ENCODE measurements around the gene ZSWIM5. TPM values are rescaled to one million over a fixed set of nuclear protein-coding genes. Genes with fewer than 3 reads are reported as not detected.

ZSWIM5 gene
- total and polyA plus RNA-seq, 4 donors = 0.67 to 2.9 (median 1.3) TPM

GRCh38 chr1:45007311-45007710 is 199.1 kb downstream of the ZSWIM5 start:
- no peak for DNase-seq (ENCODE audit: low spot score)
- 89% methylated on average over 11 of the region's 11 CpGs for WGBS
- TF ChIP-seq HNF4G (IDR thresholded peaks at IDR 0.05) = no peak
- no peak for TF ChIP-seq YY1 (IDR thresholded peaks at IDR 0.05)
- no peak for TF ChIP-seq FOXA2 (IDR thresholded peaks at IDR 0.05)
- TF ChIP-seq GABPA (IDR thresholded peaks at IDR 0.05 in 1 of 2, conservative IDR thresholded peaks at IDR 0.05 in 1 of 2) = no peak
- TF ChIP-seq RAD21 (IDR thresholded peaks at IDR 0.05) = no peak
- no peak for TF ChIP-seq CTCF (IDR thresholded peaks at IDR 0.05; ENCODE audit: low read depth, low read length, missing input control)
- no peak for TF ChIP-seq FOXA1 (IDR thresholded peaks at IDR 0.05)
- no peak for TF ChIP-seq EGR1 (IDR thresholded peaks at IDR 0.05; ENCODE audit: low read depth in 2 of 2)
- TF ChIP-seq HNF4A (conservative IDR thresholded peaks at IDR 0.05) = no peak
- TF ChIP-seq REST (IDR thresholded peaks at IDR 0.05) = no peak
- no peak for TF ChIP-seq ZBTB33 (IDR thresholded peaks at IDR 0.05)
- TF ChIP-seq MAX (IDR thresholded peaks at IDR 0.05) = no peak
- TF ChIP-seq RXRA (IDR thresholded peaks at IDR 0.05) = no peak
- no peak for TF ChIP-seq JUND (IDR thresholded peaks at IDR 0.05)
- TF ChIP-seq TAF1 (conservative IDR thresholded peaks at IDR 0.05) = no peak
- TF ChIP-seq SP1 (IDR thresholded peaks at IDR 0.05) = no peak
- no peak for TF ChIP-seq ATF3 (IDR thresholded peaks at IDR 0.05)
- no peak for TF ChIP-seq NR2F2 (IDR thresholded peaks at IDR 0.05)
- no peak overlapping the region for H3K4me3 ChIP-seq (ENCODE audit: low read depth in 1 of 3, low read length in 3 of 3)
- no peak overlapping the region for H3K27ac ChIP-seq (ENCODE audit: low read depth in 1 of 2, low read length in 2 of 2)
- no peaks in the 10 kb centered on the region for H3K9me3 ChIP-seq (ENCODE audit: control insufficient read depth in 4 of 4, low read length in 3 of 4)
- peaks cover 12 to 26% (median 21%) of the 10 kb centered on the region in 4 donors for H3K4me1 ChIP-seq (ENCODE audit: control insufficient read depth in 4 of 4, insufficient read depth in 4 of 4, low read length in 3 of 4)
- no peaks in the 10 kb centered on the region for H3K27me3 ChIP-seq (ENCODE audit: control insufficient read depth in 4 of 4, insufficient read depth in 4 of 4, low read length in 3 of 4)
- H3K36me3 ChIP-seq (ENCODE audit: control insufficient read depth in 4 of 4, insufficient read depth in 3 of 4, low read depth in 1 of 4, low read length in 3 of 4) = peaks cover 29 to 70% (median 59%) of the 10 kb centered on the region in 4 donors
- H3K9ac ChIP-seq (ENCODE audit: low read depth in 1 of 2, low read length in 2 of 2) = no peak overlapping the region

All from liver (tissue), 9 donors.